ENCODE results near the gene MAPT. TPM values are rescaled to one million over a fixed set of nuclear protein-coding genes. Genes with fewer than 3 reads are reported as not detected.

Gene MAPT
- total RNA-seq, 1 donor from 2014 or later = 2.9 TPM

- Mint-ChIP-seq H3K4me1 (ENCODE audit: low read depth) (peaks cover 12% of the 10 kb centered on the region), H3K27me3 (ENCODE audit: low read depth) (no peaks in the 10 kb centered on the region), H3K27ac (ENCODE audit: unreplicated experiment) (peak overlapping the region; percentile 23), H3K36me3 (ENCODE audit: low read depth) (peaks cover 27% of the 10 kb centered on the region), H3K9me3 (ENCODE audit: low read depth) (no peaks in the 10 kb centered on the region), H3K4me3 (ENCODE audit: unreplicated experiment) (no peak overlapping the region)
- TF ChIP-seq CTCF (IDR thresholded peaks at IDR 0.05) = no peak
- DNase-seq (ENCODE audit: low spot score) = no peak
Observed at GRCh38 chr17:46044989-46045388, 150.6 kb downstream of the MAPT start.

GRCh38 chr17:46045639-46046038 is 151.3 kb downstream of the MAPT start:
- DNase-seq (ENCODE audit: low spot score) = no peak
- no peaks in the 10 kb centered on the region for H3K27me3 Mint-ChIP-seq (ENCODE audit: low read depth)
- peak overlapping the region; percentile 50 for H3K27ac Mint-ChIP-seq (ENCODE audit: unreplicated experiment)
- peaks cover 27% of the 10 kb centered on the region for H3K36me3 Mint-ChIP-seq (ENCODE audit: low read depth)
- H3K9me3 Mint-ChIP-seq (ENCODE audit: low read depth) = no peaks in the 10 kb centered on the region
- H3K4me3 Mint-ChIP-seq (ENCODE audit: unreplicated experiment) = no peak overlapping the region
- TF ChIP-seq CTCF (IDR thresholded peaks at IDR 0.05) = no peak
- H3K4me1 Mint-ChIP-seq (ENCODE audit: low read depth) = peaks cover 12% of the 10 kb centered on the region

GRCh38 chr17:46046957-46047356 is 152.6 kb downstream of the MAPT start:
- peak; percentile 42 for TF ChIP-seq CTCF (IDR thresholded peaks at IDR 0.05)
- no peaks in the 10 kb centered on the region for H3K9me3 Mint-ChIP-seq (ENCODE audit: low read depth)
- H3K27ac Mint-ChIP-seq (ENCODE audit: unreplicated experiment) = no peak overlapping the region
- H3K4me1 Mint-ChIP-seq (ENCODE audit: low read depth) = peaks cover 17% of the 10 kb centered on the region
- H3K4me3 Mint-ChIP-seq (ENCODE audit: unreplicated experiment) = no peak overlapping the region
- peaks cover 29% of the 10 kb centered on the region for H3K36me3 Mint-ChIP-seq (ENCODE audit: low read depth)
- DNase-seq (ENCODE audit: low spot score) = no peak
- no peaks in the 10 kb centered on the region for H3K27me3 Mint-ChIP-seq (ENCODE audit: low read depth)

GRCh38 chr17:46047398-46047797 is 153.0 kb downstream of the MAPT start:
- no peak for DNase-seq (ENCODE audit: low spot score)
- no peaks in the 10 kb centered on the region for H3K9me3 Mint-ChIP-seq (ENCODE audit: low read depth)
- H3K4me3 Mint-ChIP-seq (ENCODE audit: unreplicated experiment) = no peak overlapping the region
- H3K4me1 Mint-ChIP-seq (ENCODE audit: low read depth) = peaks cover 20% of the 10 kb centered on the region
- peaks cover 30% of the 10 kb centered on the region for H3K36me3 Mint-ChIP-seq (ENCODE audit: low read depth)
- TF ChIP-seq CTCF (IDR thresholded peaks at IDR 0.05) = peak; percentile 1
- no peak overlapping the region for H3K27ac Mint-ChIP-seq (ENCODE audit: unreplicated experiment)
- no peaks in the 10 kb centered on the region for H3K27me3 Mint-ChIP-seq (ENCODE audit: low read depth)

GRCh38 chr17:46047856-46048255 is 153.5 kb downstream of the MAPT start:
- no peak overlapping the region for H3K4me3 Mint-ChIP-seq (ENCODE audit: unreplicated experiment)
- TF ChIP-seq CTCF (IDR thresholded peaks at IDR 0.05) = no peak
- peaks cover 20% of the 10 kb centered on the region for H3K4me1 Mint-ChIP-seq (ENCODE audit: low read depth)
- H3K9me3 Mint-ChIP-seq (ENCODE audit: low read depth) = no peaks in the 10 kb centered on the region
- H3K36me3 Mint-ChIP-seq (ENCODE audit: low read depth) = peaks cover 30% of the 10 kb centered on the region
- DNase-seq (ENCODE audit: low spot score) = no peak
- H3K27ac Mint-ChIP-seq (ENCODE audit: unreplicated experiment) = no peak overlapping the region
- no peaks in the 10 kb centered on the region for H3K27me3 Mint-ChIP-seq (ENCODE audit: low read depth)

All from chondrocyte (in vitro differentiated cells).